HG02870 (cell line): ENCODE results near the gene DLG1.

Source experiments
- ATAC-seq: cut with Tn5 transposase; IDR thresholded peaks from one replicate; pipeline ENCODE4 v1.9.1; 2021; ENCODE audit warnings: mild to moderate bottlenecking, moderate library complexity; ENCODE audit not compliant: unreplicated experiment

Gene DLG1

DNA sequence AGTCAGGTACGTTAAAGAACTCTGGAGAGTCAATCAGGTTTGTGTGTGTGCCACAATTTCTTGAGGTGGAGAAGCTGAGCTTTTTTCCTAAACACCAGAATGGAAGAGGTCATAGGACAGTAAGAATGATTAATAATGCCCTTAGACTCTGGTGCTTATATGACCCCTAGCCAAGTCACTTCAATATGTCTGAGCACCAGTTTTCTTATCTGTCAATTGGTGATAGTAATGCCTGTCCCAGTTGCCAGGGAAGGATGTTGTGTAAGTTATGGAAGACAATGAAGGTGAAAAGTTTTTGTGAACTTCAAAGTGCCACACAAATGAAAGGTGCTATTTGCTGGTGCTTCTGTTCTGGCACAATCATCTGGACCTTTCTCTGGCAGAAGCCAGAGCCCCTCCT, 22.2 kb upstream of the DLG1 start:
- ATAC-seq, result no peak

DNA sequence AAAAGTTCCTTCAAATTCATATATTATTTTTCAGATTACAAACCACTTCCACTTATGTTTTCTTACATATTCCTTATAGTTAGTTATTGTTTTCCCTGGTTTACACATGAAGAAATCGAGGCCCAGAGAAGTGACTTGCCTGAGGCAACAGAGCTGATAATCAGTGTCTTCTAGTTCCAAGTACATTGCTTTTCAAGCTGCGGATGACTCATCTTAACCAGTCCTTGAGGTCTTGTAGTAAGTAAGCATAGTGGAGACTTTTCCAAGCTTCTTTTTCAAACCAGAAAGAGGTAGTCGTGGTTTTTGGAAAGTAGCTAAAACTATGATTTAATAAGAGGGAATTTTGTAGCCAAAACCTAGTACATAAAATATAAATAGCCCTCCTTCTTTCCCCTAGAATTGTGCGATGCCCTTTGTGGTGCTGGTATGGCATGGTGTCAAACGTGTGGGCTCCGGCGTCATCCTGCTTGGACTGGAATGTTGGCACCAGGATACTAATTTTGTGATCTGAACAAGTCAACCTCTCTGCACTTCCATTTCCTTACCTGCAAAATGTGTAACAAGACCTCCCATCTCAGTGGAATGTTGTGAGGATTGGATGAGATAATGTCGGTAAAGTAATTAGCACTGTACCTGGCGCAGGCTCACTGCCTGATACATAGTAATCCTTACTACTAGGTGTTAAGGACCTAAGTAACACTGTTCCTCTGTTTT, 19.0 kb upstream of the DLG1 start:
- ATAC-seq, result no peak

DNA sequence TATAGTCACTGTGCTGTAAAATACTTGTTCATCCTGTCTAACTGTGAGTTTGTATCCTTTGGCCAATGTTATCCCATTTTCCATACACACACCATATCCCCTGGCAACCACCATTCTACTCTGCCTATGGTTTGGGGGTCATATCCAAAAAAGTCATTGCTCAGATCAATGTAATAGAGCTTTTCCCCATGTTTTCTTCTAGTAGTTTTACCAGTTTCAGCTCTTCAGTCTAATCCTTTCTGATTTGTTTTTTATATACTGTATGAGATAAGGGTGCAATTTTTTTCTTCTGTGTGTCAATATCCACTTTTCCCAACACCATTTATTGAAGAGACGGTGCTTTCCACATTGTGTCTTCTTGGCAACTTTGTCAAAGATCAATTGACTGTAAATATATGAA, 14.0 kb upstream of the DLG1 start:
- ATAC-seq, result no peak

DNA sequence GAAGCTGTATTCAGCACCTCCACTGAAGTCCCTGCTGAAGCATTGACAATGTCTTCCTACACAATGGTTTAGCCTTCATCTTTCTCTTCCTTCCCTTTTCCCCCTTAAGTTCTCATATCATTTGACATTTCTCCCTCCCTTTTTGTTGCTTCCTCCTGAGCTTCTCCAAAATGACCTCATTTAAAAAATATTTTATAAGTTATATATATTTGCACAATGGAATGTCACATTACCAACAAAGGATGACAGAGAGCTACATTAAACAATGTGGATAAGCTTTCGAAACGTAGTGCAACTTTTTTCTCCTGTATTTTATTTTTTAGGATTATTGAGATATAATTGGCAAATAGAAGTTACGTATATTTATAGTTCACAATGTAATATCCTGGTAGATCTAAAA, 13.2 kb upstream of the DLG1 start:
- ATAC-seq, result no peak

DNA sequence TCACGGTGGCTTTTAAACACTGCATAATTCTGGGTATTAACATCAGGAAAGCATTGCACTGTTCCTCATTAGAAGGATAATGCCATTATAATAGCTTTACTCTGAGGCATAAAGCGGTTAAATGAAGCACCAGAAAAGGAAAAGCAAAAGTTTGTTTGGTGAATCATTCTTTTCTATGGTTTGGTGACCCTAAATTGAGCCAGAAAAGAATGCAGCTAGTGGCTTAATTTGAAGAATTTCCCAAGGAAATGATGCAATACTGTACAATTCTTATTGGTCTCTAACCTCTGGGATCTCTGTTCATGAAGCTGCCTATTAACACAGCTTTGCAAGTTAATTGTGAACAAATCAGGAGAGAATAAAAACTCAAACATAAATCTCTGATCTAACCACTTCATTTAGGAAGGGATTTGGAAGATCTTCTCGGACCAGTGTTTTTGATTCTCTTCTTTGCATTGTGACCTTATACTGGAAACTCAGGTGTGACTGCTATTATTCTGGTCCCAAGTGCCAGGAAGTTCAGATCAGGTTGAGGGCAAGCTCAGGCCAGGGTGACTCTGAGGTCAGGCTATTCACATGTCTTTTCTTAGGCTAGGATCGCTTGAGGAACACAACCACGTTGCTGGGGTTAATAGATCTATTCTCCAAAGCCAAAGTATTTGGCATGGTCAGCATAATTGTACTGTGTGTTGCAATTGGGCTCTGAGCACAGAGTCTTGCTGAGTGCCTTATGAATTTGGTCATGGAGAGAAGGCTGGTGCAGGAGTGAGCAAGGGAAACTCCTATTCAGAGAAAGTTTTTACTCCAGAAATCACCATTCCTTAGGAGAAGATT, 11.3 kb upstream of the DLG1 start:
- ATAC-seq, result no peak

DNA sequence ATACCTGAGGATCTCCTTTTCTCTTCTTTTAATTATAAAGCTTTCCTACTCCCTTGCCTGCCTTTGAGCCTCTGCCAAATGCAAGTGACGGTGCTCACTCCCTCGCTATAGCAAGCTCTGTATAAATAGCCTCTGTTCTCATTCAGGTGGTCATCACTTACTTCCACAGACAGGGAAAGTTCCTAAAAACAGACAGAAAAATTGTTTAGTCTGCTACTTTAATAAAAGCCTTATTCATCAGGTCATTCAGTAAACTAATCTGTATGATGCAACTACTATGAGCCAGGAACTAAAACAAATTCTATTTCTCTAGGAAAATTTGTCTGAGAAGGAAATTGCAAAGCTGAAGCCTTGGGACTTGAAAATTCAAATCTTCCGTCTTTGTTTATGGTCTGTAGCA, 10.2 kb upstream of the DLG1 start:
- no peak for ATAC-seq

DNA sequence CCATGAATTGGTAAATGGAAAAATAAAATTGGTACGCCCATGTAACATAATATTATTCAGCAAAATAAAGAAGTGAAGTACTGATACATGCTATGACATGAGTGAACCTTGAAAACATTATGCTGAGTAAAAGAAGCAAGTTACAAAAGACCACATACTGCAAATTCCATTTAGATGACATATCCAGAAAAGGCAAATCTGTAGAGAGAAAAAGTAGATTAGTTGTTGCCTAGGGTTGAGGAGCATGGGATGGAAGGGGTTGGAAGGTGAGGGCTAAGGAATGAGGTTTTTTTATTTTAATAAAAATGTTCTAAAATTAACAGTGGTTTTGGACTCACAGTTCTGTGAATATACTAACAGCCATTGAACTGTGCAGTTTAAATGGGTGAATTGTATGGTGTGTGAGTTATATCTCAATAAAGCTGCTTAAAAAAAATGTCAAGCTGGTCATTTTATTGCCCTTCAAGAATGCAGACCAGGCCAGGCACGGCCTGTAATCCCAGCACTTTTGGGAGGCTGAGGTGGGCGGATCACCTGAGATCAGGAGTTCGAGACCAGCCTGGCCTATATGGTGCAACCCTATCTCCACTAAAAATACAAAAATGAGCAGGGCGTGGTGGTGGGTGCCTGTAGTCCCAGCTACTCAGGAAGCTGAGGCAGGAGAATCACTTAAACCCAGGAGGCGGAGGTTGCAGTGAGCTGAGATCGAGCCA, 8.1 kb upstream of the DLG1 start:
- no peak for ATAC-seq

DNA sequence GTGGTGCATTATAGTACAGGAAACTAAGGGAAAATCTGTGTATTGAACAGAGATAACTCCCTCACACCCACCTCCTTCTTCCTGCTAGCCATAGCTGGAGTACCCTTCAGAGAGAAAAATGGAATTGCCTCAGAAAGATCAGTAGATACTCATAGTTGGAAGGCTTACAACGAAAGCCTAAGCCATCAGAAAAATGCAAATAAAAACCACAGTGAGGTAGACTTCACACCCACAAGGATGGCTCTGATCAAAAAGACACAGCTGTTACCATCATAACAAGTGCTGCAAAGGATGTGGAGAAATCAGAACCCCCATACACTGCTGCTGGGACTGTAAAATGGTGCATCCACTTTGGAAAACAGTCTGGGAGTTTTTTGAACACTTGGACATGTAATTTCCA, 7.4 kb upstream of the DLG1 start:
- peak; percentile 96 for ATAC-seq

DNA sequence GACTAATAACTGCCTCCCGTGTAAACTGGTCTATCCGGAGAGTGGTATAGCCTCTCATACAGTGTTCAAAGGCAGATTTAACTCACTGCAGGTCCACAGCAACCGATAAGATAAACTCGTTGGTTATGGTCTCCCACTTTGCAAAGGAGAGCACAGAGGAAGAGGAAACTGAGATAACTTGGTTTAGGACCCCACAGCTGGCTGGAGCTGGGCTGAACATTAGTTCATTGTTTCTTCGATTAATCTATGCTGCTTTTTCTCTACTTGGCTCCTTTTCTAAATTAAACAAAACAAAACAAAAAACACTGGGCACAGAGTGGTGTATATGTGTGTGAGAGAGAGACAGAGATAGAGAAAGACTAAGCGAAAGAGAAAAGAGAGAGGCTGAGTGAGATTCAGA, 5.0 kb upstream of the DLG1 start:
- no peak for ATAC-seq

DNA sequence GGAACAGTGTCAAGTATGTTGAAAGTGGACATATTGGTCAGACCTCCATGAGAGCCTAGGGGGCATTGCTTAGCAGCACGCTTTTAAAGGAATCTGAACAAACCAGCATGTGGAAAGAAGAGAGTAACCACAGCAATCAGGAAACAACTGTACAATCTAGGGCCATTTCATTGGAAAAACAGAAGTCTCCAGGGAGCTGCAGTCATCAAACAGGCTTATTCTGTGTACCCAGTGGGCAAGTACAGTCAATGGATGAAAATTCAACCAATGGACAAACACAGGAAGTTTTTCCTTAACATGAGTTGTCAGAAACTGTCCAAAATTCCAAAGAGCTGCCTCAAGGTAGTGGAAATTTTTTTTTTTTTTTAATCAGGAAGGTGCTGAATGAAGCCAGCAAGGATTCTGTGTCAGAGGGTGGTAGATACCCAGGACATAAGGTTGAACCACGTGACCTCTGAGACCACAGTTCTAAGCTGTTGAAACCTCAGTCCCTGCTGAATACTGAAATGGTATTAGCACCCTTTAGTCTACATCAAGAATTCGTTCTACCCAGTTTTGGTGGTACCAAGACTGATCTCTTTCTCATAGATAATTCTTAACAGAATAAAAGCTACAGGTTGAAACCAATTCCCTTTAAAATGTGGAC, 4.4 kb upstream of the DLG1 start:
- no peak for ATAC-seq

DNA sequence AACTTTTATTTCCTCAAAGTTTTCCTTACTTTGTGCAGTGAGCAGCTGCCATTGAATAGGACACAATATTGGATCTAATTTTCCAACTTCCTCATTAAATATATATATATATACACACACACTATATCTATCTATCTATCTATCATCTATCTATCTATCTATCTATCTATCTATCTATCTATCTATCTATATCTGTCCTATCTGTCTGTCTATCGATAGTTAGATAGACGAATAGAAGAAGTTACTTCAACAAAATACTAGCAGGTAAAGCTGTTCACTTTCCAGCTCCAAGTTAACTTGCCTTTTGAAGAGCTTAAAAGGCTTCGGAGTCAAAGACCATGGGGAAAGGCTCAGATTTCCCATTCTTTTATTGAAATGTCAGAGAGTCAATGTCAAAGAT, 3.6 kb upstream of the DLG1 start:
- no peak for ATAC-seq

DNA sequence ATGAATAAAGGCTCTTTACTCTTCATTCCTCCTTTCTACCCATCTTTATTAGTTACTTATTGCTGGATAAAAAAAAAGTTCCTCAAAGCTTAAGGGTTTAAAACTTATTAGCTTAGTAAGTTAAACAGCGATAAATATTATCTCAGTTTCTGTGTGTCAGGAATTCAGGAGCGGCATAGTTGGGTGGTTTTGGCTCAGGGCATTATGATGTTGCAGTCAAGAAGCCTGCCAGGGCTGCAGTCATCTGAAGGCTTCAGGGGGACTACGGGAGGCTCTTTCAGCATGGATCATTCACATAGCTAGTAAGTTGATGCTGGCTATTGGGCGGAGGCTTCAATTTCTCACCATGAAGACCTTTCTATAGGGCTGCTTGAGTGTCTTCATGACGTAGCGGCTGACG, 1.9 kb upstream of the DLG1 start:
- ATAC-seq, result no peak

DNA sequence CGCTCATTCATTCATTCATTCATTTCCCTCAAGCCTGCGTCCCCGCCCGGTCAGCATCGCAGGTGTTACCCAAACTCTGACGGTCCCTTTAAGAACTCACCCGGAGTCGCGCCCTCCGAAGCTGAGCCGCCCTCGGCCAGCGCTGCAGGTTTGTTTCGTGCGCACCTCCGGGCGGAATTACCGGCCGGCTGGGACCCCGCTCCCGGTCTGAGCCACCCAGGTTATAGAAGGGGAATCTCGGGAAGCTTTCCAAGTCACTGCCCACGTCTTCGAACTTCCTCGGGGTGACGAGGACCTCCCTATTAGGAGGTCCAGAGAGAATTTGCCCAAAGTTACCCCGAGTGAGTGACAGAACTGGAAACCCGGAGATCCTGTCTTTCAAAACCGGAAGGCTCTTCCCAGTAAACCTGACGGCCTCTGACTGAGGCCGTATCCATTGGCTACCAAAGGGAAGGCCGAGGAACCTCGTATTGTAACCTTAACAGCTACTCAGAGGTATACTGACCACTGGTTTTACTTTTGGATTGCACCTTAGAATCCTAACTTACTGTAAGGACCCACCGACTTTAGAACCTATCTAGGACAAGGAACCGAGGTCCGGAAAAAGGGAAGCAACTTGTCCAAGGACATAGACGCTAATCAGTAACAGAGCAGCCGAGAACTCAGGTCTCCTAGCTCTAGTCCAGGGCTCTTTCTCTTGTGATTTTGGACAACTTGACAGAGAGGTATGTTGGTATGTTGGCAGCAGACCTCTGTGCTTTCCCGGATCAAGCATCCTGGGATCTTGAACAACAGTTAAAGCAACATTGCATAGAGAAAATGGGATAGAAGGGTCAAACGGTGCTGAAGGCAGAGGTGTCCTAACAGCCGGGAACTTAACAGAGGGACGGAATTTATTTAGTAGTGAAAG, 788 bp upstream of the DLG1 start:
- no peak for ATAC-seq

DNA sequence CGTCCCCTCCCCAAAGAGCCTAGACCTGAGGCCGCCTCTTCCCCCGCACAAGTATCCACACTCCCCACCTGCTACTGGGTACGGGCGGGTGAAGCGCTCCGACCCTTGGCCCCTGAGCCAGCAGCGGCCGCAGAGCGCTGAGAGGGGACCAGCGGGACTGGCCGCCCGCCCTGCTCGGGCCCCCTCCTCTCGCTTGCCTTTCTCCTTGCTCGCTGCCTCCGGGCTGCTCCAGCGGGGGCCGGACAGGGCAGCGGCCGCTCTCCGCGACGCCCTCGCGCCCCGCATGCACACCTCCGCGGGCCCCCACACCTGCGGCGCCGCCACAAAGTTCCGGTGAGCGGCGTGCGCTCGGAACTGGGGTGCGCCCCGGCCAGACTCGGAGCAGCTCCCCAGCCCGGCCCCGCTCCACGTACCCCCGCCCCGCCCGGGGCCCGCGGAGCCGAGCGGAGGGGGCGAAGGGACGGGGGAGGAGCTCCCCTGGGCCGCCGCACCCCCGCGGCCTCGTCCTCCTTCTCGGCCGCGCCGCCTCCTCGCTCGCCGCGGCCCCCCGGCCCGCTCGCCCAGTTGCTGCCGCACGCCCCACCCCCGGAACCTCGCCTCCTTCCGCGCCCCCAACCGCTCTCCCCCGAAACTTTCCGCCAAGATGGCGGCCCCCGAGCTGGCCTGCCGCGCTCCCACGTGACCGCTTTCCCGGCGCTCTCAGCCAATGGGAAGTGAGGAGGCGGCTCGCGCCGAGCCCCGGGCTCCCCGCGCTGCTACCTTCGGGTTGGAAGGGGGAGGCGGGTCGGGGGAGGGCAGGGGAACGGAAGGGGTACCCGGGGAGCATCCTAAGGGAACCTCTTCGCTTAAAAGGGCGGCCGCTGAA, 704 bp downstream of the DLG1 start:
- peak; percentile 64 for ATAC-seq

DNA sequence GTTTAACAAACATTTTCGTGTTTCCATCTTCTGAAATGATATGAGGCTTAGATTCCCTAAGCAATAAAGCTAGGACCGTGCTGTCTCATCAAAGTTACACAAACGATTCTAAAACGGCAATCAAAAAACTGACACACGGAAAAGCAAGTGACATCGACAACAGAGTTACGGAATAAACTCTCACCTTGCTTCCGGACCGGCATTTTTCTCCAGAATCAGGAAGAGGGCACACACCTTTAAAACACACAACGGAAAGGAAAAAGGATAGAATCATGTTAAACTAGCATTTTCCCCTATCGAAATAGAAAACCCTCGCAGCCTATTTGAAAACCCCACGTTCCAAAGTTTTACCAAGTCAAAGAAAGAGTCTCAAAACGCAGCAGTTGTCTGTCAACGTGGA, 1.4 kb downstream of the DLG1 start:
- no peak for ATAC-seq

DNA sequence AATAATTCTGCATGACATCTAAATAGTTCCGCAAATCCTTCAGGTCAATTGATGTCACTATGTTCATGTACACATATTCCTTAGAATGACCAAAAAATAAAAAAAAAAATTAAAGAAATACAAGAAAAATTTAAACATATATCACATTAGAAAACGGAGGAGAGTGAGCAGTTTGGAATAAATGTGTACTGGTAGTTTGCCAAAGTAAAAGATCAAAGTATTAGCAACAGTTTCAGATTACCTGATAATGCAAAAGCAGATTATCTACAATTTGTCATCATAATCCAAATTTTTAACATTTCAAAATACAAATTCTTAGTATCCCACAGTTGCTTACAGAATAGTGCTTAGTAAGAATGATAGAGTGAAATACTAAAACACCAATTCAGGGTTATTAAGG, 1.9 kb downstream of the DLG1 start:
- ATAC-seq, result no peak

DNA sequence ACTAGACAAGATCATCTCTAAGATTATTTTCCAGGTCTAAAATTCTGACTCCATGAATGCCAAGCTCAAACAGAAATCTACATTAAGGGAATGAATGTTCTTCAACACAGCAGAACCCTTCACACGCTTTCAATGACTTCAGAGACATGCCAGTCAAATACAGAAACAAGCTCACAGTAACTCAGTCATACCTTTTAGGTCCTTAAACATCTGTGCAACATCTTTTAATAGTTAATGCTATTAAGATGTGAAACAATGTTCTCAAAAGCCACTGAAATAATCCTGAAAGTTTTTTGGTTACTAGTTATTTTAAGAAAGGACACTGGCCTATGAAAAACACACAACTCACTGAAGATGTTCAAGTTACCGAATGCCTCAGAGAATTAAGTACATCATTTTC, 2.5 kb downstream of the DLG1 start:
- no peak for ATAC-seq

DNA sequence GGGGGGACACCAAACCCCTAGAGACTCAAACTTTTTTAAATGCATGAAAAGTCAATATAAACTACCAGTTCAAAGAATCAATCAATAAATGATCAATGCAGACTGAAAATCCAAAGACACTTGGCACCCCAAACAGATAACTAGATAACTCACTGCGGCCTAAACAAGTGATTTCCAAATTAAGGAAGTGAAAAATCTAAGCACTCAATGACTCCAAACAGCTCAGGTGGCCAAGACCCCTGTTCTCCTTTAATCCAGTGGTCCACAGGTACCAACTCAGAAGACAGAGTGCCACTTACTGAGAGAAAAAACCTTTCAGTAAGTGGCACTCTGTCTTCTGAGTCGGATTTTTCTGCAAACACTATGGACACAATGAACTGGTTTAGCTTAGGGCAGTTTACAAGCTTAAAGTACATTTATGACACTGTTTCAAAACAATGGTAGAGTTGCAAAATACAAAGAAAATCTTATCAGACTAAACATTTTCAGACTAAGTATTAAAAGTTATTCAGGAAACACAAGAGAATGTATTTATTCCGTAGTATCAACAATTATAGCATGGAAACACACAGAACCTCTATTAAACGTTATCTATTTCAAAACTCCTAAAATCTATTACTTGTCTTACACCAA, 4.7 kb downstream of the DLG1 start:
- no peak for ATAC-seq

DNA sequence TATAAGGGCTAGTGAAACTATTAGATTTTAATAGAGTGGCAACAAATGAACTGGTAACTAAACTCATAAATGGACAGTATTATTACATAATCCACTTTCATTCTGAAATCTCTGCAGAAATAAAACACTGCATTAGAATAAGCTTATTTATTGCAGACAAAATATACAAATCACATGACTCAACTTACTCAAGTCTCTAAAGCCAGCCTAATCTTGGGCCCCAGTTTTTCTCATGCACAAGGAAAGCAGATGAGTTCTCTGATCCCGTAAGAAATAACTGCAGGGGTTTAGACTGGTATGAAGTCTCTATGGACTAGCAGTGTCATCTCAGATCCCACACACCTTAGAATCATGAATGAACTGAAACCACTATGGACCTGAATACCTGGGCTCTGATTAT, 5.8 kb downstream of the DLG1 start:
- ATAC-seq, result no peak
